GM23338 (cell line): ENCODE measurements around the gene CDKN2A.

Source experiments
- CREB1 ChIP-seq: fragments of 250-450 bp; sonication (Bioruptor Pico); IDR thresholded peaks from 2 replicates; pipeline ENCODE4 v1.5.0; 2020; ENCODE audit warnings: low read depth, mild to moderate bottlenecking, moderate library complexity
- EZH2phosphoT487 ChIP-seq: fragments of 200-600 bp; sonication (generic); IDR thresholded peaks from one replicate; pipeline ENCODE4 v1.8.1; 2018; ENCODE audit warnings: antibody characterized with exemption; ENCODE audit not compliant: unreplicated experiment
- JUNB ChIP-seq: IDR thresholded peaks from one replicate; pipeline ENCODE4 v1.6.1; 2016; ENCODE audit warnings: antibody characterized with exemption; ENCODE audit not compliant: unreplicated experiment
- NANOG ChIP-seq: IDR thresholded peaks from 2 replicates; pipeline ENCODE4 v1.6.1; 2016; ENCODE audit warnings: antibody characterized with exemption, borderline replicate concordance
- POLR2AphosphoS5 ChIP-seq: IDR thresholded peaks from 2 replicates; pipeline ENCODE4 v1.6.1; 2016; ENCODE audit warnings: antibody characterized with exemption, low read depth
- ZNF331 ChIP-seq: fragments of 250-450 bp; sonication (Bioruptor Pico); IDR thresholded peaks from 2 replicates; pipeline ENCODE4 v1.5.0; 2020; ENCODE audit warnings: low read depth, mild to moderate bottlenecking, moderate library complexity
- TF ChIP-seq, protein P1 (sequence below), 2 experiments: fragments of 200-600 bp in 1 of 2; sonication (generic) in 1 of 2; conservative IDR thresholded peaks; 2 replicates each; pipeline versions ENCODE4 v1.5.1 to v1.6.1; 2016 to 2017; ENCODE audit warnings: antibody characterized with exemption in 2 of 2, low read depth in 2 of 2, mild to moderate bottlenecking in 2 of 2, moderate library complexity in 1 of 2

GRCh38 chr9:22002038-22002437 lies 7.8 kb upstream of the CDKN2A start:
- TF ChIP-seq, protein P1, sequence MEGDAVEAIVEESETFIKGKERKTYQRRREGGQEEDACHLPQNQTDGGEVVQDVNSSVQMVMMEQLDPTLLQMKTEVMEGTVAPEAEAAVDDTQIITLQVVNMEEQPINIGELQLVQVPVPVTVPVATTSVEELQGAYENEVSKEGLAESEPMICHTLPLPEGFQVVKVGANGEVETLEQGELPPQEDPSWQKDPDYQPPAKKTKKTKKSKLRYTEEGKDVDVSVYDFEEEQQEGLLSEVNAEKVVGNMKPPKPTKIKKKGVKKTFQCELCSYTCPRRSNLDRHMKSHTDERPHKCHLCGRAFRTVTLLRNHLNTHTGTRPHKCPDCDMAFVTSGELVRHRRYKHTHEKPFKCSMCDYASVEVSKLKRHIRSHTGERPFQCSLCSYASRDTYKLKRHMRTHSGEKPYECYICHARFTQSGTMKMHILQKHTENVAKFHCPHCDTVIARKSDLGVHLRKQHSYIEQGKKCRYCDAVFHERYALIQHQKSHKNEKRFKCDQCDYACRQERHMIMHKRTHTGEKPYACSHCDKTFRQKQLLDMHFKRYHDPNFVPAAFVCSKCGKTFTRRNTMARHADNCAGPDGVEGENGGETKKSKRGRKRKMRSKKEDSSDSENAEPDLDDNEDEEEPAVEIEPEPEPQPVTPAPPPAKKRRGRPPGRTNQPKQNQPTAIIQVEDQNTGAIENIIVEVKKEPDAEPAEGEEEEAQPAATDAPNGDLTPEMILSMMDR (conservative IDR thresholded peaks at IDR 0.05; ENCODE audit: low read depth in 2 of 2) = no peak
- TF ChIP-seq POLR2AphosphoS5 (no peak), EZH2phosphoT487 (no peak), JUNB (no peak), ZNF331 (CRISPR knock-in tag) (no peak), CREB1 (CRISPR knock-in tag) (no peak), NANOG (no peak)
